ENCODE data around the gene TSACC.

DNA sequence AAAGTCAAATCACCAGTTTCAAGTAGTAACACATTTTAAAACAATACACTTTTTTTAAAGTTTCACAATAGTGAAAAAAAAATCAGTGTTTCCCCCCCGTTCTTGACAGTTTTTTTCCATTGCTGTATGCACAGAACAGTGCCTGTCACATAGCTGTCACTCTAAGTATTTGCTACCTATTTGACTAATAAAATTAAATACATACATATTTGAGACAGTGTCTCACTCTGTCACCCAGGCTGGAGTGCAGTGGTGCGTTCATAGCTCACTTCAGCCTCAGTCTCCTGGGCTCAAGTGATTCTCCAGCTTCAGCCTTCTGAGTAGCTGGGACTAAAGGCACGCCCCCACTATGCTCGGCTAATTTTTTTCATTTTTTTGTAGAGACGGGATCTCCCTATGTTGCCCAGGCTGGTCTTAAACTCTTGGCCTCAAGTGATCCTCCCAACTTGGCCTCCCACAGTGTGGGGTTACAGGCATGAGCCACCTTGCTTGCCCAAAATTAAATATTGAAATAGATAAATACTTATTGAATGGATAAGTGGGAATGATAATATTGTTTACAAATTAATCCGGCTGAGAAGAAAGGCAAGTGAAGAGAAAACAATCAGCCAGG is 18.0 kb downstream of the TSACC start:
- TF ChIP-seq, protein P1, sequence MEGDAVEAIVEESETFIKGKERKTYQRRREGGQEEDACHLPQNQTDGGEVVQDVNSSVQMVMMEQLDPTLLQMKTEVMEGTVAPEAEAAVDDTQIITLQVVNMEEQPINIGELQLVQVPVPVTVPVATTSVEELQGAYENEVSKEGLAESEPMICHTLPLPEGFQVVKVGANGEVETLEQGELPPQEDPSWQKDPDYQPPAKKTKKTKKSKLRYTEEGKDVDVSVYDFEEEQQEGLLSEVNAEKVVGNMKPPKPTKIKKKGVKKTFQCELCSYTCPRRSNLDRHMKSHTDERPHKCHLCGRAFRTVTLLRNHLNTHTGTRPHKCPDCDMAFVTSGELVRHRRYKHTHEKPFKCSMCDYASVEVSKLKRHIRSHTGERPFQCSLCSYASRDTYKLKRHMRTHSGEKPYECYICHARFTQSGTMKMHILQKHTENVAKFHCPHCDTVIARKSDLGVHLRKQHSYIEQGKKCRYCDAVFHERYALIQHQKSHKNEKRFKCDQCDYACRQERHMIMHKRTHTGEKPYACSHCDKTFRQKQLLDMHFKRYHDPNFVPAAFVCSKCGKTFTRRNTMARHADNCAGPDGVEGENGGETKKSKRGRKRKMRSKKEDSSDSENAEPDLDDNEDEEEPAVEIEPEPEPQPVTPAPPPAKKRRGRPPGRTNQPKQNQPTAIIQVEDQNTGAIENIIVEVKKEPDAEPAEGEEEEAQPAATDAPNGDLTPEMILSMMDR (IDR thresholded peaks at IDR 0.05; ENCODE audit: low read depth, low read length, poor library complexity, severe bottlenecking), result no peak
- no peak for TF ChIP-seq EZH2phosphoT487 (IDR thresholded peaks at IDR 0.05; ENCODE audit: borderline replicate concordance, low read length)
